ENCODE data around the gene TOM1.
A peak's percentile ranks its signal among the peaks of the same experiment; 100 is the strongest.

The TOM1 gene

GRCh38 chr22:35307892-35308291, 8.2 kb downstream of the TOM1 start:
- TF ChIP-seq CTCF (IDR thresholded peaks at IDR 0.05) = no peak
- Mint-ChIP-seq H3K9me3 (no peaks in the 10 kb centered on the region), H3K27me3 (ENCODE audit: low read depth, poor library complexity) (peaks cover 6% of the 10 kb centered on the region), H3K4me1 (peaks cover 86% of the 10 kb centered on the region), H3K27ac (no peak overlapping the region), H3K36me3 (ENCODE audit: low read depth) (peaks cover 11% of the 10 kb centered on the region), H3K4me3 (no peak overlapping the region)
- DNase-seq = no peak

- H3K4me1 Mint-ChIP-seq = peaks cover 88% of the 10 kb centered on the region
- H3K27ac Mint-ChIP-seq = peak overlapping the region; percentile 39
- peaks cover 6% of the 10 kb centered on the region for H3K27me3 Mint-ChIP-seq (ENCODE audit: low read depth, poor library complexity)
- DNase-seq = no peak
- TF ChIP-seq CTCF (IDR thresholded peaks at IDR 0.05) = no peak
- no peak overlapping the region for H3K4me3 Mint-ChIP-seq
- H3K9me3 Mint-ChIP-seq = no peaks in the 10 kb centered on the region
- H3K36me3 Mint-ChIP-seq (ENCODE audit: low read depth) = peaks cover 6% of the 10 kb centered on the region
Observed at GRCh38 chr22:35308480-35309021, 8.9 kb downstream of the TOM1 start.

- Mint-ChIP-seq H3K27me3 (ENCODE audit: low read depth, poor library complexity) (peaks cover 4% of the 10 kb centered on the region), H3K4me1 (peaks cover 89% of the 10 kb centered on the region), H3K36me3 (ENCODE audit: low read depth) (no peaks in the 10 kb centered on the region), H3K4me3 (peak overlapping the region; percentile 48), H3K9me3 (no peaks in the 10 kb centered on the region), H3K27ac (peak overlapping the region; percentile 96)
- DNase-seq = no peak
- TF ChIP-seq CTCF (IDR thresholded peaks at IDR 0.05) = no peak
Observed at GRCh38 chr22:35310556-35311550, 11.2 kb downstream of the TOM1 start.

GRCh38 chr22:35311551-35311999, 11.9 kb downstream of the TOM1 start:
- H3K27me3 Mint-ChIP-seq (ENCODE audit: low read depth, poor library complexity) = peaks cover 4% of the 10 kb centered on the region
- H3K9me3 Mint-ChIP-seq = no peaks in the 10 kb centered on the region
- peak overlapping the region; percentile 96 for H3K27ac Mint-ChIP-seq
- DNase-seq = no peak
- no peak for TF ChIP-seq CTCF (IDR thresholded peaks at IDR 0.05)
- H3K4me3 Mint-ChIP-seq = no peak overlapping the region
- no peaks in the 10 kb centered on the region for H3K36me3 Mint-ChIP-seq (ENCODE audit: low read depth)
- peaks cover 83% of the 10 kb centered on the region for H3K4me1 Mint-ChIP-seq

- H3K27me3 Mint-ChIP-seq (ENCODE audit: low read depth, poor library complexity) = peaks cover 4% of the 10 kb centered on the region
Observed at GRCh38 chr22:35312198-35313059, 12.7 kb downstream of the TOM1 start.

More at GRCh38 chr22:35312198-35313059, 12.7 kb downstream of the TOM1 start:
- DNase-seq = no peak
- Mint-ChIP-seq H3K4me1 (peaks cover 74% of the 10 kb centered on the region), H3K36me3 (ENCODE audit: low read depth) (no peaks in the 10 kb centered on the region), H3K27ac (peak overlapping the region; percentile 88), H3K9me3 (no peaks in the 10 kb centered on the region), H3K4me3 (peak overlapping the region; percentile 54)
- TF ChIP-seq CTCF (IDR thresholded peaks at IDR 0.05) = no peak
